ENCODE results near the gene ZNF654. TPM values are rescaled to one million over a fixed set of nuclear protein-coding genes. Genes with fewer than 3 reads are reported as not detected.
"Not testable (repeated sequence)": the region's sequence is repeated elsewhere in the genome, so short reads cannot be mapped to it uniquely, and the experiment has no call there.

The ZNF654 gene
- total RNA-seq (ENCODE audit: unreplicated experiment): 11.8 TPM
- long read RNA-seq, partial matches to known transcripts: 1 of 3 reads
- long read RNA-seq, other reads (novel, unspliced or antisense): 2 of 3 reads

GRCh38 chr3:88058581-88059379, at the start of gene ZNF654, which contains the start of gene CGGBP1:
TSS of gene ZNF654 (plus strand) at chr3:88059255. CDS start at chr3:88059320, 65 bp downstream.
TSS of gene CGGBP1 (minus strand) at chr3:88059005. CDS start at chr3:88055976, 3,029 bp downstream.
- Mint-ChIP-seq H3K4me1 (ENCODE audit: low read depth, unreplicated experiment) (peaks cover 7% of the 10 kb centered on the region), H3K27ac (ENCODE audit: unreplicated experiment) (peak within 1 kb of the TSS; percentile 90), H3K27me3 (ENCODE audit: unreplicated experiment) (peaks cover 3% of the 10 kb centered on the region), H3K4me3 (ENCODE audit: unreplicated experiment) (peak within 1 kb of the TSS; percentile 97), H3K36me3 (ENCODE audit: unreplicated experiment) (no peaks in the 10 kb centered on the region), H3K9me3 (ENCODE audit: unreplicated experiment) (peaks cover 7% of the 10 kb centered on the region)
- DNase-seq: peak; percentile 96
- no peak for TF ChIP-seq CTCF (IDR thresholded peaks at IDR 0.05; ENCODE audit: partially characterized antibody, unreplicated experiment)

GRCh38 chr3:88010810-88011209, 48.2 kb upstream of the ZNF654 start:
- Mint-ChIP-seq H3K4me1 (ENCODE audit: low read depth, unreplicated experiment) (no peaks in the 10 kb centered on the region), H3K4me3 (ENCODE audit: unreplicated experiment) (no peak overlapping the region), H3K9me3 (ENCODE audit: unreplicated experiment) (no peaks in the 10 kb centered on the region), H3K36me3 (ENCODE audit: unreplicated experiment) (no peaks in the 10 kb centered on the region), H3K27me3 (ENCODE audit: unreplicated experiment) (no peaks in the 10 kb centered on the region), H3K27ac (ENCODE audit: unreplicated experiment) (no peak overlapping the region)
- no peak for DNase-seq
- TF ChIP-seq CTCF (IDR thresholded peaks at IDR 0.05; ENCODE audit: partially characterized antibody, unreplicated experiment): no peak

- peaks cover 5% of the 10 kb centered on the region for H3K9me3 Mint-ChIP-seq (ENCODE audit: unreplicated experiment)
- peaks cover 13% of the 10 kb centered on the region for H3K36me3 Mint-ChIP-seq (ENCODE audit: unreplicated experiment)
- H3K27me3 Mint-ChIP-seq (ENCODE audit: unreplicated experiment): no peaks in the 10 kb centered on the region
- H3K4me3 Mint-ChIP-seq (ENCODE audit: unreplicated experiment): no peak overlapping the region
- TF ChIP-seq CTCF (IDR thresholded peaks at IDR 0.05; ENCODE audit: partially characterized antibody, unreplicated experiment): no peak
- H3K4me1 Mint-ChIP-seq (ENCODE audit: low read depth, unreplicated experiment): no peaks in the 10 kb centered on the region
- DNase-seq: no peak
- H3K27ac Mint-ChIP-seq (ENCODE audit: unreplicated experiment): no peak overlapping the region
Observed at GRCh38 chr3:88013592-88013991, 45.5 kb upstream of the ZNF654 start.

GRCh38 chr3:88015656-88016055, 43.4 kb upstream of the ZNF654 start:
- not testable (repeated sequence) for DNase-seq; H3K4me3 Mint-ChIP-seq (ENCODE audit: unreplicated experiment); H3K4me1 Mint-ChIP-seq (ENCODE audit: low read depth, unreplicated experiment); H3K27me3 Mint-ChIP-seq (ENCODE audit: unreplicated experiment); H3K27ac Mint-ChIP-seq (ENCODE audit: unreplicated experiment); H3K9me3 Mint-ChIP-seq (ENCODE audit: unreplicated experiment)
- H3K36me3 Mint-ChIP-seq (ENCODE audit: unreplicated experiment): peaks cover 13% of the 10 kb centered on the region

- no peak overlapping the region for H3K4me3 Mint-ChIP-seq (ENCODE audit: unreplicated experiment)
- H3K9me3 Mint-ChIP-seq (ENCODE audit: unreplicated experiment): peaks cover 5% of the 10 kb centered on the region
- no peak for TF ChIP-seq CTCF (IDR thresholded peaks at IDR 0.05; ENCODE audit: partially characterized antibody, unreplicated experiment)
- H3K4me1 Mint-ChIP-seq (ENCODE audit: low read depth, unreplicated experiment): no peaks in the 10 kb centered on the region
- no peak for DNase-seq
- no peak overlapping the region for H3K27ac Mint-ChIP-seq (ENCODE audit: unreplicated experiment)
- H3K27me3 Mint-ChIP-seq (ENCODE audit: unreplicated experiment): no peaks in the 10 kb centered on the region
- H3K36me3 Mint-ChIP-seq (ENCODE audit: unreplicated experiment): peaks cover 13% of the 10 kb centered on the region
Observed at GRCh38 chr3:88019024-88019423, 40.0 kb upstream of the ZNF654 start.

Measured in glutamatergic neuron (in vitro differentiated cells).